Sciatic nerve (tissue), 2 donors: Measurements from ENCODE around the gene SPP1. TPM values are rescaled to one million over a fixed set of nuclear protein-coding genes. Genes with fewer than 3 reads are reported as not detected.
"Not testable (repeated sequence)": the region's sequence is repeated elsewhere in the genome, so short reads cannot be mapped to it uniquely, and the experiment has no call there.

Source experiments
- ATAC-seq: fragments of 200-7000 bp; cut with Tn5 transposase; one replicate; pipeline ENCODE4 v1.9.1; 2020; ENCODE audit warnings: mild to moderate bottlenecking, moderate library complexity
- DNase-seq: peaks from one replicate; pipeline ENCODE4 v3.0.0-alpha.2; 2020; ENCODE audit warnings: low spot score
- intact Hi-C: fragments of 100-400 bp; cut with DNase I; formaldehyde crosslinking; loops from one replicate; pipeline ENCODE4 v1.14.2; 2022
- total RNA-seq: library from RNA; stranded (reverse); fragmentation: NEBNext Ultra II Directional; extraction: Animal tissue kit (Norgen Biotek cat#: 25700); gene quantifications from one replicate; pipeline ENCODE4 v1.2.1, GENCODE V29; 2021
- donor health status: DM: no; HTN: no; CAD: no.
- donor health status: DM: no; HTN: no; CAD: no.

The SPP1 gene
- total RNA-seq, 1 donor from 2014 or later: 254 TPM

DNA sequence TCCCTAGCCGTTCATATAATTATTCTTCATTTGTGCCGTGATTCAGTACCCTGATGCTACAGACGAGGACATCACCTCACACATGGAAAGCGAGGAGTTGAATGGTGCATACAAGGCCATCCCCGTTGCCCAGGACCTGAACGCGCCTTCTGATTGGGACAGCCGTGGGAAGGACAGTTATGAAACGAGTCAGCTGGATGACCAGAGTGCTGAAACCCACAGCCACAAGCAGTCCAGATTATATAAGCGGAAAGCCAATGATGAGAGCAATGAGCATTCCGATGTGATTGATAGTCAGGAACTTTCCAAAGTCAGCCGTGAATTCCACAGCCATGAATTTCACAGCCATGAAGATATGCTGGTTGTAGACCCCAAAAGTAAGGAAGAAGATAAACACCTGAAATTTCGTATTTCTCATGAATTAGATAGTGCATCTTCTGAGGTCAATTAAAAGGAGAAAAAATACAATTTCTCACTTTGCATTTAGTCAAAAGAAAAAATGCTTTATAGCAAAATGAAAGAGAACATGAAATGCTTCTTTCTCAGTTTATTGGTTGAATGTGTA, 7.0 kb downstream of the SPP1 start:
- intact Hi-C loops: no loop called here
- DNase-seq: no peak
- no peak for ATAC-seq

DNA sequence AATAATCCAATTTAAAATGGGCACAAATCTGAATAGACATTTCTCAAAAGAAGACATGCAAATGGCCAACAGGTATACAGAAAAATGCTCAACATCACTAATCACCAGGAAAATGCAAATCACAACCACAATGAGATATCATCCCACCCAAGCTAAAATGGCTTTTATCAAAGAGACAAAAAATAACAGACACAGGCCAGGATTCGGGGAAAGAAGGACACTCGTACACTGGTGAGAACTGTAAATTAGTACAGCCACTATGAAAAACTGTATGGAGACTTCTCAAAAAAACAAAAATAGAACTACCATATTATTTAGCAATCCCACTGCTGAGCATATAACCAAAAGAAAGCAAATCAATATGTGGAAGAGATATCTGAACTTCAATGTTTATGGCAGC, 8.5 kb downstream of the SPP1 start:
- intact Hi-C loops: no loop called here
- DNase-seq (no peak), ATAC-seq (no peak)

DNA sequence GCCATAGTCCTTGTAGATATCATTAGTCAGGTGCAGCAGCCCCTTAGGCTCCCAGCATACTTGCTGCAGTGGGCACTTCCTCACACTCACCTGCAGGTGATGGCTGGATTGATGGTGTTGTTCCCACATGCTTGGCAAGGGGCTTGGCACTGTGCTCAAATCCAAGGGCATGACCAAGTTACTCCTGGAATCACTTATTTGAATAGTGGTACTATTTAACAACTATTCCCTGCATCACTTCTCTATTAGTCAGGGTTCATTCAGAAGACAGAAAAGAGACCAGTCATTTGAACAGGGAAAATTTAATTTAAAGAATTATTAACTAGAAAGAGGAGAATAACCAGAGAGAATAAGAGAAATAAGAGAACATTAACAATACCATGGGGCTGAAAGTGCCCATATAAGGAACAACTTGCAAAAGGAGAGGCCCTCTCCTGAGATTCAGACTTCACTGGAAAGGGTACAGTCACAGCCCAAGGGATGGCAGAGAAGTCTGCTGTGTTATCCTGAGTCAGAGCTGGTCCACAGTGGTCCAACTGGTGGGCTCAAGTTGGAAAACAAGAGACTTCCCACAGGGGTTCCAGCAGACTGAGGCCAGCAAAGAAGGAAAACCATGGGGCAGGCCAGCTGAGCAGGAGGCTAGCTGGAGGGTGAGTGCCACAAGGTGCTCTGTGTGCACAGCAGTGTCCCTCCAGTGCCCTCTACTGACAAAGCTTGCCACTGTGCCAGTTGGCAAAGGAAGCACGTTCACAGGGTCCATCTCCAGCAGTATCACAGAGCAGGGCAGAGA, 9.8 kb downstream of the SPP1 start:
- peak; percentile 83 for ATAC-seq
- intact Hi-C loops: no loop called here
- peak; percentile 71 for DNase-seq

DNA sequence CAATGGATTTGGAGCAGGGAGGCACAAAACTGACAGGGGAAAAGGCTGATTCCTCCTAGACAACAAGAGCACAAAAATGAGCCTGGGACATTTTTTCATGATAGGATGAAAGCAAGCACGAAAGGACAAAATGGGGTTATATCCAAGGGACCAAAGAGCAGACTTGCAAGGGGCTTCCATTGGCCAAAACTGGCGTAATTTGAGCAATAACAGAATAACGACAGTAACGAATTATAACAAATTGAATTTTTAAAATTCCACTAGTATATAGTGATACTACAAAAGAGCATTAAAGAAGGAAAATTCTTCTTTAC, 10.3 kb downstream of the SPP1 start:
- DNase-seq: no peak
- no peak for ATAC-seq
- intact Hi-C loops: no loop called here

DNA sequence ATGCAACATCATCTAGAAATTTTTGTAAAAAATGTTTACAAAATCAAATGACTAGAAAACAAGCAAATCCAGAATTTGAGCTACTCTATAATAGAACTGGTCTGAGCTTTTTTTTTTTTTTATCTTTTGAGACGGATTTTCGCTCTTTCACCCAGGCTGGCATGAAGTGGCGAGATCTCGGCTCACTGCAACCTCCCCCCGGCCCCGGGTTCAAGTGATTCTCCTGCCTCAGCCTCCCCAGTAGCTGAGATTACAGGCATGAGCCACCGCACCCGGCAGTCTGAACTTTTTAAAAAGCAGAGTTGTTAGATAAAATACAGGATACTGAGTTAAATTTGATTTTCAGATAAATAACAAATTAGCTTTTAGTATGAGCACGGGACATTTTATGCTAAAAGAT, 11.0 kb downstream of the SPP1 start:
- ATAC-seq (no peak), DNase-seq (no peak)
- intact Hi-C loops: no loop called here

DNA sequence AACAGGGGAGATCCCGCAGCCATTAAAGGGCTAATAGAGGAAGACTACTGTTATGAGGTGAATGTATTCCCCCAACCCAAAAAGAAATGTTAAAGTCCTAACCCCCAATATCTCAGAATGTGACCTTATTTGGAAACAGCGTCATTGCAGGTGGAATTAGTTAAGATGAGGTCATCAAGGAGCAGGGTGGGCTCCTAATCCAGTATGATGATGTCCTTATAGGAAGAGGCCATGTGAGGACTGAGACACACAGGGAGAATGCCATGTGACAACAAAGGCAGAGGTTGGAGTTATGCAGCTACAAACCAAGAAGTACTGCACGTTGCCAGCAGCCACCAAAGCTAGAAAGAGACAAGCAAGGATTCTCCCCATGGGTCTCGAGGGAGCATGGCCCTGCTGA, 14.3 kb downstream of the SPP1 start:
- no peak for DNase-seq
- ATAC-seq: no peak
- intact Hi-C loops: no loop called here

DNA sequence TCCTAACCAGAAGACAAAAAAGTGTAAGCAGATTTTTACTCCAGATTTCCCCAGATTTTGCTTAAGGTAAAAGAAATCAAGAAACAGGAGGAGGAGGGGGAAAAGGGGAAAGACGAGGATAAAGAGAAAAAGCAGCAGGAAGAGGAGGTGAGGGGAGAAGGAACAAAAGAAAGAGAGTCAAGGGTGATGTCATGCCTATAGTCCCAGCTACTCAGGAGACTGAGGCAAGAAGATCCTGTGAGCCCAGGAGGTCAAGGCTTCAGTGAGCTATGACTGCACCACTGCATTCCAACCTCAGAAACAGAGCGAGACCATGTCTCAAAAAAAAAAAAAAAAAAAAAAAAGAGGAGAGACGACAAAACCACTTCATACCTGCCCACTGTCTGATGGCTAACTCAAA, 19.9 kb downstream of the SPP1 start:
- ATAC-seq (no peak), DNase-seq (no peak)
- intact Hi-C loops: no loop called here

DNA sequence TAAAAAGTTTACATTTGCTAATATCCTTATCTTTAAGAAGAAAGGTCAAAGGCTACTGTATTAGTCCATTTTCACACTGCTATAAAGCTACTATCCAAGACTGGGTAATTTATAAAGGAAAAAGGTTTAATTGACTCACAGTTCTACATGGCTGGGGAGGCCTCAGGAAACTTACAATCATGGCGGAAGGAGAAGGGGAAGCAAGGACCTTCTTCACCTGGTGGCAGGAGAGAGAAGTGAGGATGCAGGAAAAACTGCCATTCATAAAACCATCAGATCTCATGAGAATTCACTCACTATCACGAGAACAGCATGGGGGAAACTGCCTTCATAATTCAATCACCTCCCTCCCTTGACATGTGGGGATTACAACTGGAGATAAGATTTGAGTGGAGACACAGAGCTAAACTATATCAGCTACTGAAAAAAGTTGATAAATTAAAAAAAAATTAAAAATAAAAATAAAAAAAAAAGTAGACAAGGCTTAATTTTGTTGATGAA, 23.7 kb downstream of the SPP1 start:
- DNase-seq, intact Hi-C loops, ATAC-seq: not testable (repeated sequence)

DNA sequence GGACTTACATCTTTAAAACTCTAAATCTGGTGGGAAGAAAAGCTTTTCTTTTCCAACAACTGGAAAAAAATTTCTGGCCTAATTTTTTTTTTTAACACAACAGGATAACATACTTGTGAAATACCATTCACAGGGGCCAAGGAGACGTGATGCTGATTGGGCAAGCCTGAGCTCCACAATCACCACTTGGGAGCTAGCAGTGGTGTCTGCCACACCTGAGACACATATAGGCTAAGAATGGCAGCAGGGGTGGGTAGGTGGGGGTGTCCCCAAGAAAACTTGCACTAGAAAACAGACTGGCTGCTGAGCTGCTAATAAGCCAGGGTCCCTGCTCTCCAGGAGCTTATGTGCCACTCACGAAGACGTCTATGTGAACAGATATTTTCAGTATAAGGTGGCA, 26.4 kb downstream of the SPP1 start:
- DNase-seq: no peak
- intact Hi-C loops: no loop called here
- no peak for ATAC-seq

DNA sequence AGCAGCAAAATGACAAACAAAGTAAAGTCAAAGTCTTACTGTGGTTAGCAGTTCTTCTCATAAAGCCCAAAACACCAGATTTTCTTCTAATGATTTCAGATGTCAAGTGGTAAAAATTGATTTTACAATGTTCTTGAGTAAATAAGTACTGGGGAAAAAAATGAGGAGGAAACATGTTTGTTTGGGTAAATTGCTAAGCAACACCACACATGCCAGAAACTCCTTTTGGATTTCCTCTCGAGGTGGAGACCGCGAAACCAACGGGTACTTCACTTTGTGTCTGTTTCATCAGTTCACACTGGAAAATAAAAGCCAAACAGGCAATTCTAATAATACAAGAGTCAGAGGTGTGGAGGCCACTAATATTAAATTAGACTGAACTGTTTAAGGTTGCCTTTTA, 27.3 kb downstream of the SPP1 start:
- DNase-seq: no peak
- intact Hi-C loops: no loop called here
- no peak for ATAC-seq

DNA sequence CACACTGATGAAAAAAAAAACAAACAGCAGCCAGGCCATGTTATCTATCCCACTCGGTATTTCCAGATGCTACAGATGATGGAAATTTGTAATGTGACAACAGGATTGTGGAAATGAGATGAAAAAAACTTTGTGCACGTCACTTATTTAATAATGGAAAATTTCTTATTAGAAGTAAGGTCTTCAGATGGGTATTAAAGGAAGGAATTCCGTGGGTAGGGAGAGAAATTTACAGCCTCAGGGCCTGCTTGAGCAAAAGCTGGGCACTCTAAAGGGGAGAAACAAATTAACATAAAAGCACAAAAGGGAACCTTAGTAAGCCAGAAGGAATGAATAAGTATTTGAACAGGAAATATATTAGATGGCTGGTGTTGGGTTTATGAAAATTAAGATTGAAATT, 27.7 kb downstream of the SPP1 start:
- intact Hi-C loops: no loop called here
- DNase-seq: no peak
- ATAC-seq: no peak

DNA sequence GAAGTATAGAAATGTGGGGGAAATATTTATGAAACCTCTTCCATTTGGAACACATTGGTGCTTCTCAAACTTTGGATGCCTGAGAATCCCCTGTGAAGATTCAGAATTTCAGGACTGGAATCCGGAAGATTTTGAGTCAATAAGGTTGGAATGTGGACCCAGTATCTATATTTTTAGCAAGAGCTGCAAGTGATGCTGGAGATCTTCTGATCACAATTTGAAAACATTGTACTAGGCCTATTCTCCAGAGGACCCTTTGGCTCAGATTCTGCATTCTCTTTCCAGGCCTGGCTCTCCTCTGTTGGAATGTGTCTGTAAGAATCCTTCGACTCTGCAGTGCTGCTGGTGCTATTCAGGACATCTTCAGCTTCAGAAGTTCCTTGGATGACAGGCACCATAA, 29.6 kb downstream of the SPP1 start:
- DNase-seq: no peak
- intact Hi-C loops: no loop called here
- peak; percentile 77 for ATAC-seq

DNA sequence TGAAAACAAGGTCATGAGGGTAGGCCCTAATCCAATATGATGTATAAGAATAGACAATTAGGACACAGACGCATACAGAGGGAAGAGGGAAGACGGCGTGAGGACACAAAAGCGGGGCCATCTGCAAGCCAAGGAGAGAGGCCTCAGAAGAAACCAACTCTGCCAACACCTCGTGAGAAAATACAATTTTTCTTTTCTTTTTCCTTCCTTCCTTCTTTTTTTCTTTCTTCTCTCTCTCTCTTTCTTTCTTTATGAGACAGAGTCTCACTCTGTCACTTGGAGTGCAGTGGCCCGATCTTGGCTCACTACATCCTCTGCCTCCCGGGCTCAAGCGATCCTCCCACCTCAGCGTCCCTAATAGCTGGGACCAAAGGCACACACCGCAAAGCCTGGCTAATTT, 30.4 kb downstream of the SPP1 start:
- intact Hi-C loops: no loop called here
- ATAC-seq: no peak

DNA sequence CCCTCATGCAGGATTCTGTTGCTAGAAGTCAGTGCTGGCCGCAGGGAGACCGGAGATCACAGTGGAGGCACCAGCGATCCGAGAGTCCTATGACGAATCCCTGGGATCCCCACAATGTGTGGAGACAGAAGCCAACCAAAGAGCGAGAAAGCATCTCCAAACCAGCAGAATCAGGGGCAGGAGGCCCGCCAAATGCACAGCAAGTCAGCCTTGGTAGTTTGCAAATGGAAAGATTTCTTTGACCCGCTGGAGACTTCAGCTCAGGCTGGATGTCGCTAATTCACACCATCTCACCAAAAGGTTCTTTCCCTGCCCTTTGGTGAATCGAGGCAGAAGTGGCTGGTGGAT, 31.4 kb downstream of the SPP1 start:
- intact Hi-C loops: no loop called here
- ATAC-seq: peak; percentile 12
- DNase-seq: no peak

More for the DNA sequence above, 30.4 kb downstream of the SPP1 start:
- no peak for DNase-seq

DNA sequence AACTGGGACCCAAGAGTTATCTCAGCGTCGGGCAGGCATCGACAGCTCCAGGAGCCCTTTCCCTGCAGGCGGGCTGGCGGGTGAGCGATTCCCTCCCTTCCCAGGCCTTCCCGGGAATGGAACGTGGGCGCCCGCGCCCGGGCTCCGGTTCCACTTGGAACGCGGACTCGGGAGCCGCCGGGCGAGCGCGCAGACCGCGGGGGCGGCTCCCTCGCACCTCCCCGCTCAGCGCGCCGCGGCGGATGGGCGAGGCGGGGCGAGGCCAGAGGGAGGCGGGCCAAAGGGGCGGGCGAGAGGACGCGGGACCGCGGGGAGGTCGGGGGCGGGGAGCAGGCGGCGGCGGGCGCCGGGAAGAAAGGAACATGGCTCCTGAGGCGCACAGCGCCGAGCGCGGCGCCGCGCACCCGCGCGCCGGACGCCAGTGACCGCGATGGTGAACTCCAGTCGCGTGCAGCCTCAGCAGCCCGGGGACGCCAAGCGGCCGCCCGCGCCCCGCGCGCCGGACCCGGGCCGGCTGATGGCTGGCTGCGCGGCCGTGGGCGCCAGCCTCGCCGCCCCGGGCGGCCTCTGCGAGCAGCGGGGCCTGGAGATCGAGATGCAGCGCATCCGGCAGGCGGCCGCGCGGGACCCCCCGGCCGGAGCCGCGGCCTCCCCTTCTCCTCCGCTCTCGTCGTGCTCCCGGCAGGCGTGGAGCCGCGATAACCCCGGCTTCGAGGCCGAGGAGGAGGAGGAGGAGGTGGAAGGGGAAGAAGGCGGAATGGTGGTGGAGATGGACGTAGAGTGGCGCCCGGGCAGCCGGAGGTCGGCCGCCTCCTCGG, 32.0 kb downstream of the SPP1 start, which contains the start of gene PKD2:
TSS of gene PKD2 (plus strand) at position 332 of the 818 bp plus-strand sequence. CDS start at position 431, 99 bp downstream.
- peak; percentile 95 for DNase-seq
- intact Hi-C loops: no loop called here
- ATAC-seq: peak; percentile 95

DNA sequence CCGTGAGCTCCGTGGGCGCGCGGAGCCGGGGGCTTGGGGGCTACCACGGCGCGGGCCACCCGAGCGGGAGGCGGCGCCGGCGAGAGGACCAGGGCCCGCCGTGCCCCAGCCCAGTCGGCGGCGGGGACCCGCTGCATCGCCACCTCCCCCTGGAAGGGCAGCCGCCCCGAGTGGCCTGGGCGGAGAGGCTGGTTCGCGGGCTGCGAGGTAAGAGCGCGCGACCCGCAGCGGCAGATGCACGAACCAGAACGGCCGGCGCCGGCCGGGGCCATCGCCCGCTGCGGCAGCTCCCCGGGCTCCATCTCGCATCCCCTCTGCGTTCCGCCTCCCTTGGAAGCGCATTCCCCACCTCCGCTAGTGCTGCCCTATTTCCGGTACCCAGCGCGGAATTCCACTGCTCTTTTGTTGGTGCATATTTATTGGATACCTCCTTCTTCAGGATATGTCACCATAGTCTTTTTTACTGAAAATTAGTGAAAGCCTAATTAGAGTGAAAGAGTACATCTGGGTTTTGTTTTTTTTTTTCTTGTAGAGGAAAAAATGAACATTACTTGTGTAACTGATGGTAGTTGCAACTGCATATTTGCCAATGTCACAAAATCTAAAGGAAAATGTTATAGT, 32.7 kb downstream of the SPP1 start:
- intact Hi-C loops: no loop called here
- DNase-seq: peak; percentile 71
- ATAC-seq: peak; percentile 38

DNA sequence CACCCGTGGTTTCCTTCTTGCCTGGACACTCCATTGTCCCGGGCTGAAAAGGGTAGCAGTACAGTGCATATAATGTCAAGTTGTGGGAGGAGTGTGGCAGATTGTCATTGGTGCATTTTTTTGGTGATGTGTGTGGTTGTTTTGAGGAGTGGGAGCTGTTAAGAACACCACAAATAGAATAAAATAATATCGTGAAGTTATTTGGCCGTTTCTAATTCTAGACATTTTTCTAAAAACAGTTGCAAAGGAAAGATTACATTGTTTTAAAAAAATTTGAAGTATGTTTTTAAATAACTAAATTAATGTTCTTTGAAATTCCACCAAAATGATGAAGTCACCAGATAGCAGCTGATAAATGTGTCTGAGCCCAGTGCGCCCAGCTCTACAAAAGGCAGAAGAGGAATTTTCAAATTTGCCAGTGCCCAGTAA, 33.2 kb downstream of the SPP1 start:
- no peak for DNase-seq
- ATAC-seq: no peak
- intact Hi-C loops: no loop called here

DNA sequence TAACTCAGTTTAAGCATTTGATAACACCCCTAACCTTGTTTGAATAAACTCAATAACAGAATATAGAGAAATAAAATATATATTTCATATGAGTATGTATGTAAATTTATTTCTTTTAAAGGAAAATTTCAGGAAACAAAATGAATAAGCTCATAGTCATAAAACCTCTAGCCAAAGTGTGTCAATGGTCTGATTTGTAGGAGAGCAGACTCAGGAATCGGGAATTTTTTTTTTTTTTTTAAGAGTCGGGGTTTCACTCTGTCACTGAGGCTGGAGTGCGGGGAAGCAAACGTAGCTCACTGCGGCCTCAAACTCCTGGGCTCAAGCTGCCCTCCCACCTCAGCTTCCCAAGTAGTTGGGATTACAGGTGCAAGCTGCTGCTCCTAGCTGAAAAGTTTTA, 34.4 kb downstream of the SPP1 start:
- DNase-seq (no peak), ATAC-seq (no peak)
- intact Hi-C loops: no loop called here

DNA sequence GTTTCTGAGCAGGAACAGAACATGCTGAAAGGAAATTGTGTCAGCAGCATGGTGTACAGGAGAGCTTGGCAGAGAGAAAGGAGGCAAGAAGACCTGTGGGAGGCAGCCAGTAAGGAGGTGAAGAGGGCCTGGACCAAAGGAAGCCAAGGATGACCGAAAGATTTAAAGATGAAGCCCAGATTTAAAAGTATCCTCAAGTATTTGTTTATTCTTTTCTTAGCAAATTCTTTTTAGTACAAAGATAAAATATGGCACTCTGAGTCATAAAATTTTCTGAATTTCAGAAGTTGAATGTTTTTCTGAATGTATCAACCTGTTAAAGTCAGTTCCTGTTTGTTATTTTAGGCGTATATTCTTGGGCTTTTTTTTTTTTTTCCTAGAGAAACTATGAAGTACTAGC, 35.5 kb downstream of the SPP1 start:
- DNase-seq: no peak
- ATAC-seq: no peak
- intact Hi-C loops: no loop called here

DNA sequence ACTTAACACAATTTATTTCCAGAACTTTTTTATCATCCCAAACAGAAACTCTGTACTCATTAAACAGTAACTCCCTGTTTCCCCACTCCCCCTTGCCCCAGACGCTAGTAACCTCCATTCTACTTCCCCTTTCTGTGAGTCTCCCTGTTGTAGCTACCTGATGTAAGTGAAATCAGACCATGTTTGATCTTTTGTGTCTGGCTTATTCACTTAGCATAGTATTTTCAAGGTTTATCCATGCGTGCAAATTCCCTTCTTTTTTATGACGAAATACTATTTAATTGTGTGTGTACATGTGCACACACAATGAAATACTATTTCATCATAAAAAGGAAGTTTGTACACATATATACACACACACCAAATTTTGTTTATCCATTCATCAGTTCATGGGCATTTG, 37.1 kb downstream of the SPP1 start:
- no peak for DNase-seq
- ATAC-seq: no peak
- intact Hi-C loops: no loop called here
